Measurements from ENCODE around the gene ERVFRD-1. TPM values are rescaled to one million over a fixed set of nuclear protein-coding genes. Genes with fewer than 3 reads are reported as not detected.

The ERVFRD-1 gene
- total and polyA plus RNA-seq, 8 donors = 0.06 to 0.09 (median 0.07) TPM; not detected in 5

DNA sequence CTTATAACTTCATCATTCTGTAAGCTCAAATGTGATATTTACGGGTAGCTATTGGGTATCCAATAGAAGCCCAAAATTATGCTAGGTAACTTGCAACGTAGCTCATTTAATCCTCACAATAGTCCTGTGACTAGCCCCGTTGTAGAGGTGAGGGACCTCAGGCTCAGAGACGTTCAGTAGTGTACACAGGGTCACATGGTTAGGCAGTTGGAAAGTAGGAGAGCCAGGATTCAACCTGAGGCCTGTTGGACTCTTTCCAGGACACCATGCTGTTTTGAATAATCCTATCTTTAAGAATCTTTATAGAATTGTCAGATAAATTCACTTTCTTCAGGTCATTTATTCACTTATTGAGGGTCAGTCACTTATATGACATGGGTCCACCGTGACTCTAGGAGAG lies 58.2 kb downstream of the ERVFRD-1 start:
- DNase-seq = no peak
- Histone ChIP-seq H3K4me3 (no peak overlapping the region), H3K36me3 (no peaks in the 10 kb centered on the region), H3K27ac (no peak overlapping the region), H3K9me3 (no peaks in the 10 kb centered on the region), H3K4me1 (peaks cover 7 to 11% (median 10%) of the 10 kb centered on the region in 3 donors), H3K27me3 (no peaks in the 10 kb centered on the region)
- TF ChIP-seq CTCF (IDR thresholded peaks at IDR 0.05) = no peak
- intact Hi-C loops (cut with DNase I) = no loop called here
- no peak for ATAC-seq
- no peak for FAIRE-seq
- WGBS, 2 donors = 76 to 77% methylated on average over 5 of the region's 5 CpGs

Other genes with a start within 250 kb of the ERVFRD-1 start
- not detected for gene GCM2, start 229.7 kb downstream of the ERVFRD-1 start, total RNA-seq
- gene GCM2, start 229.7 kb downstream of the ERVFRD-1 start, polyA plus RNA-seq = not detected
- gene SYCP2L, start 224.7 kb downstream of the ERVFRD-1 start, total RNA-seq = 1 to 10 TPM; 1.1 to 1.9 (median 1.4) TPM
- 1 to 10 TPM; 1.1 to 2.3 TPM for gene SYCP2L, start 224.7 kb downstream of the ERVFRD-1 start, polyA plus RNA-seq
- 1 to 10 TPM; 1.3 to 2.2 (median 1.6) TPM for gene ELOVL2, start 67.4 kb downstream of the ERVFRD-1 start, total RNA-seq
- 1 to 10 TPM; 1.5 to 1.9 TPM for gene ELOVL2, start 67.4 kb downstream of the ERVFRD-1 start, polyA plus RNA-seq
- gene SMIM13, start 17.9 kb downstream of the ERVFRD-1 start, total RNA-seq = 1 to 10 TPM; 2.5 to 5.1 (median 3.1) TPM
- gene SMIM13, start 17.9 kb downstream of the ERVFRD-1 start, polyA plus RNA-seq = 1 to 10 TPM; 1.4 to 2.4 TPM
- 10 to 100 TPM in 1 of 6 donors, 1 to 10 TPM in 5; 4.9 to 13.2 (median 8.3) TPM for gene NEDD9, start 120.9 kb upstream of the ERVFRD-1 start, total RNA-seq
- gene NEDD9, start 120.9 kb upstream of the ERVFRD-1 start, polyA plus RNA-seq = 10 to 100 TPM in 1 of 2 donors, 1 to 10 TPM in 1; 4.8 to 11.7 TPM

All from pancreas (tissue), 10 donors.